GM21723 (cell line): ENCODE measurements around the gene ZNF319.
"Not testable (repeated sequence)": the region's sequence is repeated elsewhere in the genome, so short reads cannot be mapped to it uniquely, and the experiment has no call there.

Experiments
- ATAC-seq: cut with Tn5 transposase; IDR thresholded peaks from one replicate; pipeline ENCODE4 v1.9.1; 2021; ENCODE audit warnings: mild to moderate bottlenecking, moderate library complexity; ENCODE audit not compliant: unreplicated experiment

ZNF319 gene

DNA sequence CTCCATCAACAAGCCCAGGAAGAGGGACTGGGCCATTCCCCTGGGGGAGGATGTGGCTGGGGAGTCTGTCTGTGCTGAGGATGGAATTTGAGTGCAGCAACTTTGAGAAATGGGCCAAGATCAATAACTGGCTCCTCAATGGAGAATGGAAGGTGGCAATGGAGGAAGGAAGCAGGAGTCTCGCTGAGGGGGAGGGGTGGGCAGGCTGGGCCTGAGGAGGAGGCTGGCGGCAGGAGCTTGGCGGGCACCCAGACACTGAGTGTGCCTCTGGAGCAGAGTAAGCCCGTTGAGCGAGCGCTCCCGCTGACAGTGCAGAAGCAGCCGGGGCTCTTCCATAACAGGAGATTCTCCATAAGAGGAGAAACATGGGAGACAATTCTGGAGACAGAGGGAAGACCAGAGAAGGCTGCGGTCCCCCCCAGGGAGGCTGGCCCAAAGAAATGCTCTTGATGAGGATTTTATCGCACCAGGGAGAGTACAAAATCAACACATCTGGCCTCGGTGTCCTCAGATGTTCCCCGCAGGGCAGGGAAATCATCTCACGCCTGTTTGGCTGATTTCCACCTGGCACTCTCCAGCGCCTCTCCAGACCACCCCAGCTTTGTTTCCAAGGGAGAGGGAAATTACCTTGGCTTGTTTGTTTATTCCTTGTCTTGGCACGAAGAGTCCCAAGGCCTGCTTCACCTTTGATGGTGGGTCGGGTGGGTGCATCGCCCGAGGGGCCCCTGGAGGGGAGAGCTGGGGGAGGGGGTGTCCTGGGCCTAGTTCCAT, 22.3 kb upstream of the ZNF319 start:
- no peak for ATAC-seq

DNA sequence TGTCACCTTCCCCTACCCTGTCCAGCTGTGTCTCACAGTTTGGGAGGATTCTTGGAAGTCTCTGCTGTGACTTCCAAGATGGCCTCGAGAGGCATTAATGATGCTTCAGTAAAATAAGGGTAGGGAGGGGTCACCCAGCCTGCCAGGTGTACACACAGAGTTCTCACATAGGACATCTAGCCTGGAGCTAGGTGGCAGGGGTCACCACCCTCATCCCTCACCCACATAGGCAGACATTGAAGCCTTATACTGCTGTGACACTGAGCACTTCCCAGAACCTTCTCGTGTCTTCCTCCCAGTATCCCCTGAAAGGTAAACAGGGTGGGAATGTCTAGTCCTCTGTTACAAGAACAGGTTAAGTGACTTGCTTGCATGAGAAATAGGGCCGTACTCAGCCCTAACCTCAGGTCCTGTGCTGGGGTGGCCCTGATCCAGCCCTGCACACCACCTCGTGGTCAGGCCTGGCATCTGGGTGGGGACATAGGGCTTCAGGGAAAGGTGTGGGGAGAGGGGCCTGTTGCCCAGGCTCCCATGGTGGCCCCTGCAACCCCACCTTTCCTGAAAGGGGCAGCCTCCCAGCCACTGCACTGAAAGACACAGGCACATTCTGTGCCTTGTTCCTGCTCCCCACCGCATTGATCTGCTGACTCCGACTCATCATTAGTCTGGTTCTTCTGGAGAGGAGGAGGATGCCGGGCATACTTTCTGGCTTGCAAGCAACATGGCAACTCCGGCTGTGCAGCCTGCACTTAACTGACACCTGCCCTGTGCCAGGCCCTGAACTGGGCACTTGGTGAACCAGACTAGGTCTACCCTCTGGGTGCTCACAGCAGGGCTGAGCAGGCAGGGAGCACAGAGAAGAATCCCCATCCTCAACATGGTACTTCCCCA, 21.4 kb upstream of the ZNF319 start:
- no peak for ATAC-seq

DNA sequence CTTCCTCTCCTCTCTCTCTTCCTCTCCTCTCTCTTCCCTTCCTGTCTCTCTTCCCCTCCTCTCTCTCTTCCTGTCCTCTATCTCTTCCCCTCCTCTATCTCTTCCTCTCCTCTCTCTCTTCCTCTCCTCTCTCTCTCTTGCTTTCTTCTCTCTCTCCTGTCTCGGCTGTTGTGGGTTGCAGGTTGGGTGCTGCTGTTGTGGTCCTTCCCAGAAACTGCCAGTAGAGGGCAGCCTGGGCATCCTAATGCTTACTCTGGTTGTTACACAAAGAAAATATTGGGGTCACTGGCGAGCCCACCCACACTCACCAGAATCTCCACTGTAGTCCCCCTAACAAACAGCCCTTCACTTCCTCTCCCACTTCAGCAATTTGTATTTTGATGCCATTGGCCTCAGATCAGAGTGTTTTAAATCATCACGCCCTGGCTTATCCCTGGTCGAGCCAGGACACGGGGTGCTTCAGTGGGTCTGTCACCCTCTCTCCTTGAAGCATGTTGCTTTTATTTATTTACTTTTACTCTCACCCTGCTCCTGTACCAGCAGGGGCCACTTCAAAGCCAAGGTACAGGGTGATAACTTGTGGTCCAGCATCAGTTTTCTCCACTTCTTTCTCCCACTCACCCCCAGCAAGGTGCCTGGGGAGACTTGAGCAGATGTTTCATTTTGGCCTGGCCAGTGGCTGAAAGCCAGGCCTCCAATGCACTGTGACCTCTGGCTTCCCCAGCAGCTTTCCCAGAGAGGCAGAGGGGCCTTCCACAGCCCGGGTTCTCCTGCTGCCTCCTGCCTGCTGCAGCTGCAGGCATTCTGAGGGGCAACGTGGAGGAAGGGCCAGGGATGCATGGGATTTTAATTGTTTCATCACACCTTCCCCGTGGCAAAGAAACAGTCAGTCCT, 20.4 kb upstream of the ZNF319 start:
- no peak for ATAC-seq

DNA sequence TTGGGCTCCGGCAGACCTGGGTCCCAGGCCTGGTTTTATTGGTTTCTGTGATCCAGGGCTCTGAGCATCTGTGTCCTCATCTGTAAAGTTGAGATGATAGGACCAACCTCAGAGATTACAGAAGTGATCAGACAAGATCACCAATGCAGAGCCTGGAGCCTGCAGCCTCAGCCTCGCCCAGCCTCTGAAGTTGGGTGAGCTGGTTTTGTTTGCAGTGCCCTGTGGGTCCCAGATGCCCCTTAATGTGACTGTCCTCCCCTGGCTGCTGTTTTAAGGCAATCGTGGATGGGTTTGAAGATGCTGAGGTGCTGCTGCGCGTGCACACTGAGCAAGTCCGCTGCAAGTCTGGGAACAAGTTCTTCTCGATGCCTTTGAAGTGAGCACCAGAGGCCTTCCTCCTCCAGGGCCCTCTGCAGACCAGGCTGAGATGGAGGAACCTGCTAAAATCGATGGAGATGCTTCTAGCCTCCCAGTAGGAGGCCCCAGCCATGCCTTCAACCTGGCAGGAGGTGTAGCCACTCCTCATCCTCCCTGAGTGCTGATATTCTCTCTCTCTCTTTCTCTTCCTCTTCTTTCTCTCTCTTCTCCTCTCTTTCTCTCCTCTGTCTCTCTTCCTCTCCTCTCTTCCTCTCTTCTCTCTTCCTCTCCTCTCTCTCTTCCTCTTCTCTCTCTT, 19.5 kb upstream of the ZNF319 start:
- no peak for ATAC-seq

DNA sequence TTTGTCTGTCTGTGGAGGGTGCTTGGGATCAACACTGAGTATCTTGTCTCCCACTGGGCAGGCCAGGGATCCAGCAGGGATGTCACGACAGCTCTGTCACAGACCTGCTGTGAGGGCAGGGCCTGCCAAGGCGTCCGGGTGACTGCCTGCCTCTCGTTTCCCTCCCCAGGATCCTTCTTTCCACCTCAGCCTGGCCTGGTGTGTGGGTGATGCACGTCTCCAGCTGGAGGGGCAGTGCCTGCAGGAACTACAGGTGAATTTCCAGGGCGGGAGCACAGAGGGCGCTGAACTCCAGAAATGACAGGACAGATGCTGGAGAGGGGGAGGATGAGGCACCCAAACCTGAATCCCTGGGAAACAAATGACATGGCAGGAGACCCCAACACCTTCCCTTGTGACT, 18.3 kb upstream of the ZNF319 start:
- ATAC-seq: no peak

DNA sequence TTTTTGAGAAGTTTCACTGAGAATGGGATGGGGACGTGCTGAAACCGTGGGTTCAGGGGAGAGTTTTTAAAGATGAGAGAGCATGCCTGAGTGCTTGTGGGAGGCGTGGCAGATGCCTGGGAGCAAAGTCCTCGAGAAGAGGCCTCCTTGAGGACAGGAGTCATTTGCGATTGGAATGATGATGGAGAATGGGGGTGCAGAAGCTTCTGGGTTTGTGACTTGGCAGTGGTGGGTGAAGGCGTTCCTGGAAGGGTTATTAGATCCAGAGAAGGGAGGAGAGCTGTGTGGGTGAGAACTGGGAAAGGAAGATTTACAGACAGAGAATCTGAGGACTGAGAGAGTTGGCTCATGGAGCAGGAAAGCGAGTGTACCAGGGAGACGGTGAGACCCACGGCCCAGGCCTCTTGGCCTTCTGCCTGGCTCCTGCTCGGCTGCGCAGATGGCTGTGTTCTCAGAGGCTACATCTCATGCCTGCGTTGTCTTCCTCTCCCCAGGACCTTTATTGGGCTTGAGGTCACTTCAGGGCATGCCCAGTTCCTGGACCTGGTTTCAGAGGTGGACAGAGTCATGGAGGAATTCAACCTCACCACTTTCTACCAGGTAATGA, 16.5 kb upstream of the ZNF319 start:
- no peak for ATAC-seq

DNA sequence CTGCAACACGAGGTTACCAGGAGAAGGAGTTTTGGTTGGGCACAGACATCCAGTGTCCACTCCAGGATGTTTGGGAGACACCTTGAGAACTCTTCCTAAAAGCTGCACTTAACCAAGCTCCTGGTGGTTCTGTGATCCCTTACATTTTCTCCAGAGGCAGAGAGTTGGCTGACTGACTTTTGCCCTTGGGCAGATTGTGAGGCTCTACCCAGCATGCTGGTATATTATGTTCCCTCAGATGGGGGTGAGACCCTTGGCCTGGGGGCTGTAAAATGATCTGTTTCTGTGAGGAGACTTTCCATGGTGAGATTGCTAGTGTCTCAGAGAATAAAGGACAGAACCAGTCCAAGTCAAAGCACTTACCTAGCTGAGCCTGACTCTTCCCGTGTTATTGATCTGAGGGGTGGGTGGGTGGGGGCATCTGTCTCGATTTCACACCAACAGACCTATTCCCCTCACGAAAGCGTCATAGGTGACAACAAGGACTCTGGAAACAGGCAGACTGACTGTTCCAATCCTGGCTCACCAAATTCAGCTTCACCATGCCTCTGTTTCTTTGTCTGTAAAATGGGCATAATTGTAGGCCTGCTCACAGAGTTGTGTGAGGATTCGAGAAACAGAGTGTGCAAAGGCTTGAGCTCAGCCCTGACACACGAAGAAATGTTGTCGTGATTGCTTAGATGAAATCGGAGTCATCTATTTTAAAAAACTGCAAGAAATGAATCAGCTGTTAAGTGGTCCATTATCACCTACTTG, 12.9 kb upstream of the ZNF319 start:
- no peak for ATAC-seq

DNA sequence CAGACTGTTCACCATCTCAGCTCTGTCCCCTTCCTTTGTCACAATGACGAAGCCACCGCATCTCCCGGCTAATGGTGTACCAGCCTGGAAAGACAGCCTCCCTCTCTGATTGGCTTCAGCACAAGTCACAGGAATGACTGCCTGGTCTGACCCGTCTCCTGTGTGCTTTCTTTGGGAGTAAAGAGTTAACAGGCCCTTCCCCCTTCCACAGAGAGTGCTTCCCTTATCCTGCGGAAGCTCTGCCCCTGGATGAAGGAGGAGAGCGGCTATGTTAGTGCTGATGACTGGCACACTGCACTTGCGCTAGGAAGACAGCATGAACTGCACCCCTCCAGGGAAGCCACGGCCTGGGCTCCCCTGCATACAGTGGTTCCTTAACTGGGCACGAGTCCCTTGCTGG, 12.0 kb upstream of the ZNF319 start:
- ATAC-seq: no peak

DNA sequence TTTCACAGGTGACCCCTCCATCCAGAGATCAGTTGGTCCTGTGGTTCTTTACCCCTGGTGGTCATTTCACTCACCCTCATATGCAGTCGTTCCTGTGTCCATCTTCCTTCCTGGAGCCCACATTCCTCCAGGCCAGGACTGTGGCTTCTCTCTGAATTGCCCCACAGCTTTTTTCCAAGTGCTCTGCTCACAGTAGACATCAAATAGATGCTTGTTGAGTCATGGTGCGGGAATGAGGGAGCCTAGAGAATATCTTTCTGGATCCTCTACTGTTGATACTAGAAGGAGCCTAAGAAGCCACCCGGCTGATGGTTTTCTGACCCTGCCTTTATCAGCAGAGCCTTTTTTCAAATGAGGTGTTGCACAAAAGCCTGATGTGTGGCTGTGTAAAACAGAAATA, 11.2 kb upstream of the ZNF319 start:
- ATAC-seq: no peak

DNA sequence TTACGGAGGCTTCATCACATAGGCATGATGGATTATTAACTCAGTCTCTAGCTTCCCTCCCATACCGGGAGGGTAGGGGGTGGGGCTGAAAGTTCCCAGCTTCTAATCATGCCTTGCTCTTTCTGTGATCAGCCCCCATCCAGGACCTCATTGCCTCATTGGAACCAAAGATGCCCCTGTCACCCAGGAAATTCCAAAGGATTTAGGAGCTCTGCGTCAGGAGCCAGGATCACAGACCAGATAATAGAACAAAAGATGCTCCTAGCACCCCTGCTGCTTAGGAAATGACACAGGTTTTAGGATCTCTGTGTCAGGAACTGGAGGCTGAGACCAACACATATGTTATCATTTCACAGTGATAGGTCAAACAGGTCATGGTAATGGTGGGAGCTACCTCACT, 10.4 kb upstream of the ZNF319 start:
- no peak for ATAC-seq

DNA sequence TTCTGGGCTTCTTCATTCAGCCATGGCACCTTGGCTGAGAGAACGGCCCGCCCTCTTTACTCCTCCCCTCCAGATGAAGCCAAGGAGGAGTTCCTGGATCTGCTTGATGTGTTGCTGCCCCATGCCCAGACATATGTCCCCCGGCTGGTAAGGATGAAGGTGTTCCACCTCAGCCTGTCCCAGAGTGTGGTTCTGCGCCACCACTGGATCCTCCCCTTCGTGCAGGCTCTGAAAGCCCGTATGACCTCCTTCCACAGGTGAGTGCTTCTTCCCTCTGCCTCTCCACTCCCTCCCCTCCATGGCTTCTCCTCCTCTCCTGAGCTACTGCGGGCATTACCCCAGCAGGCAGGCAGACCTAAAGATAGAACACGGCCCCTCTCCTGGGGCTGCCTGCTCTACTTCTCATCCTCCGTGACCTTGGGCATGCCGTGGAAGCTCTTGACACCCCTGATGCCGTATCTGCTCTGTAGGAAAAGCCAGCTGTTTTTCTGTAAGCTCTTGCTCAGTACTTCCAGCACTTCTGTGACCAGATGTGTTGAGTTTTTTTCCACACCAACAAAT, 9.5 kb upstream of the ZNF319 start:
- no peak for ATAC-seq

DNA sequence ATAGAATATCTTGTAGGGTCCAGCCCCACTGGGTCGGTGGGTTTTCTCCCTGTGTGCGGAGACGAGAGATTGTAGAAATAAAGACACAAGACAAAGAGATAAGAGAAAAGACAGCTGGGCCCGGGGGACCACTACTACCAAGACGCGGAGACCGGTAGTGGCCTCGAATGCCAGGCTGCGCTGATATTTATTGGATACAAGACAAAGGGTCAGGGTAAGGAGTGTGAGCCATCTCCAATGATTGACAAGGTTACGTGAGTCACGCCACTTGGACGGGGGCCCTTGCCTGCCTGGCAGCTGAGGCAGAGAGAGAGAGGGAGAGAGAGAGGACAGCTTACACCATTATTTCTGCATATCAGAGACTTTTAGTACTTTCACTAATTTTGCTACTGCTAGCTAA, 4.3 kb upstream of the ZNF319 start:
- not testable (repeated sequence) for ATAC-seq

DNA sequence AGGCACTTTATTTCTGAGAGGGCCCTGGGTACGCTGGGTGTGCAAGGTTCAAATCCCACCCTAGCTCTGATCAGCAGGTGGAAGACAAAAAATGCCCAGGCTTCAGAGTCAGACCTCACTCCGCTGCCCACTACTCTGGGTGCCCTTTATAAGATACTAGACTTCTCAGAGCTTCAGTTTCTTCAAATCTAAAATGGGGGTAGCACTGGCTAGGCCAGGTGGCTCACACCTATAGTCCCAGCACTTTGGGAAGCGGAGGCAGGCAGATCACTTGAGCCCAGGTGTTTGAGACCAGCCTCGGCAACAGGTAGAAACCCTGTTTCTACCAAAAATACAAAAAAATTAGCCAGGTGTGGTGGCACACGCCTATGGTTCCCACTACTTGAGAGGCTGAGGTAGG, 2.5 kb upstream of the ZNF319 start:
- no peak for ATAC-seq

DNA sequence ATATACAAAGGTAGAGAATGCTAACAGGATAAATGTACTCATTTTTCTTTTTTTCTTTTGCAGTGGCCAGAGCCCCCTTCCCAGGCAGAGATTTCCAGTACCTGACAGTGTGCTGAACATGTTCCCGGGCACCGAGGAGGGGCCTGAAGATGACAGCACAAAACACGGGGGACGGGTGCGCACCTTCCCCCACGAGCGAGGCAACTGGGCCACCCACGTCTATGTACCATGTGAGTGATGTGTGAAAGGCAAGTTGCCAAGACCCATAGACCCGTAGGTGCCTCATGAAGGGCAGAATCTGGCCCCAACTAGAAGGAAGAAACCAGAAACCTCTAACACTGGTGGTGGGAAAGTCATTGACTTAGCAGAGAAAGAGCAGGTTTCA, 1.9 kb upstream of the ZNF319 start:
- no peak for ATAC-seq

DNA sequence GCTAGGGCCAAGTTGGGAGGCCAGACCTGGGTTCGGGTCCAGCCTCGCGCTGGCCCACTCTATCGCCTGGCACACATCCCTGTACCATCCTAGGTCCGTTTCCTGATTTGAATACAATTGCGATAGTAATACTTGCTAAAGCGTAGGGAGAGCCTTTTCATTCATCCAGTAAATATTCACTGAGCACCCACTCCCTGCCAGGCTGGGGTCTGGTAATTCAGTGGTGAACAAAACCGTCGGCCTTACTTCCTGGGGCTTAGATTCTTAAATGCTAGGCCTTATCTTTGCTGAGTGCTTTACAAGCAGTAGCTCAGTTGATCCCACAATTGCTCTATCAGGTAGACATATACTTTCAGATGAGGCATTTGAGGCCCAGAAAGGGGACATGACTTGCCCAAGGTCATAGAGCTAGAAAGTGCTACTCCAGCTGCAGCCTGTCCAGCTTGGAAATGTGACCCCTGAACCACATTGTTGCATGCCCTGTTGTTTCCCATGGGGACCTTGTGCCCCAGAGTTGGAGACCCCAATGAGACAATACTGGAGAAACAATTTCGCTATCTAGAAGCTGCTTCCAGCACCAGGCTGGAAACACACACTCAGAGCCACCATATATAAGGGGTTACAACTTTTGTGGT, 1.4 kb upstream of the ZNF319 start:
- no peak for ATAC-seq

DNA sequence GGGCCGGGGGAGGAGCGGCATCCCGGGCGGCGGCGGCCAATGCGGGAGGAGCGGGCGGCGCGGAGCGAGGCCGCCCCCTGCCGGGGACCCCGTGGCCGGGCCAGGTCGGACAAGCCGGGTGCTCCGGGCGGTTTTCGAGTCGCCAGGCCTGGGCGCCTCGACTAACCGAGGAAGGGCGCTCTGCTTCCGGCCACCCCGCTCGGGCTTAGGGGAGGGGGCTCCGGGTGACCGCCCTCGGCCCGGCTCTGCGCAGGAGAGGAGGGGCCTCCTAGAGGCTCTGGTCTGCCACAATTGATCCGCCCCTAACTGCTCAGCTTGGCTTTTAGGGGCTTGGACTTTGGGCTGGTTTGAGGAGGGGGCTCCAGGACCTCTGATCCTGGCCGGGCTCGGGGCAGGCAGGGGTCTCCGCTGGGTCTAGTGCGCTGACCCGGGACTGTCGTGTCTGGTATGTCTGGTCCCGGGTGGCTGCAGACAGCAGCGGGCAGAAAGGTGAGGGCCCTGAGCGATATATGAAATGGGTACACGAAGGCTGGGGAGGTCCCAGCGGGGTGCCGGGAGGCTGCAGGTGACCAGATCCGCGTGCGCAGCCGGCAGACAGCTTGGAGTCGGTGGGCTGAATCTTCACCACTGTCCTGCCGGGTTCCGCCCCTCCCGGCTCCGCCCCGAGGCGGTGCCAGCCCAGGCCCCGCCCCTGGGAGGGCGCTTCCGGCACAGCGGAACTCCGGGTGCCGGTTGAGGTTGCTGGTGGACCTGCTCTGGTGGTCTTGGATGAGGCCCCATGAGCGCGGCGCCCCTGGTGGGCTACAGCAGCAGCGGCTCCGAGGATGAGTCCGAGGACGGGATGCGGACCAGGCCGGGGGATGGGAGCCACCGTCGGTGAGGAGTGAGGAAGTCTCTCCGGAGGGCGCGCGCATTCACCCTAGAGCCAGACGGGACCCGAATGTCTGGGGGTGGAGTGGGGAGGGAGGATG, 519 bp upstream of the ZNF319 start, which contains the start of gene USB1:
TSS of gene USB1 (plus strand) at position 702 of the 971 bp plus-strand sequence. CDS start at position 779, 77 bp downstream.
- peak; percentile 85 for ATAC-seq

DNA sequence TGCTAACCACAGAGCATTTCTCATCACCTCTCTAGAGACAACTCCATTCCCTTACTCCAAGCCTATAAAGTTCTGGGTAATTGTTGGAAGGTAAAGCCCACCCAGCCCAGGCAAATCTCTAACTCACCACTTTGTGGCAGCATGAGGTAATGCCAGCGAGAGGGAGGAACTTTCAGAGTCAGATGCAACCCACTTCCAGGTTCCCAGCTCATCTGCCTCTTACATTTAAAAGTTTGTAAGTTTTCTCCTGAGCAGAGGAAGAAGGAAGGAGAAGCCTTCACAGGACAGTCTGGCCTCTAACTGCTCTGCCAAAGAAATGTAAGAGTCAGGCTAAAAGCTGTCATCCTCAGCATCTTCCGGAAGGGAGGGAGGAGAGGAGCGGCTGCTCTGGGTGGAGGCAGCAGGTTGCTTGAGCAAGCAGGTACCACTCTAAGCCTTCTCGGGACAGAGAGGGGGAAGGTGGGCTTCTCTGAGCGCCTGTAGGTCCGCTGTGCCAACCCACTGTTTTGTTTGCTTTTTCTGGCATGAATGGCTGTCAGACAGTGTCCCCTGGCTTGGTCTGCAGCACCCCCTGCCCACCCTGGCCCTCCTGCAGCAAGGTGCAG, 1.0 kb downstream of the ZNF319 start:
- no peak for ATAC-seq
